GM06990 (cell line): Measurements from ENCODE around the gene GUCA1A.
"Not testable (repeated sequence)": the region's sequence is repeated elsewhere in the genome, so short reads cannot be mapped to it uniquely, and the experiment has no call there.

Experiments
- DNase-seq: peaks from one replicate; pipeline ENCODE4 v3.0.0-alpha.2; 2011; ENCODE audit not compliant: insufficient read length; ENCODE audit errors: extremely low read depth
- H3K27me3 ChIP-seq: replicated peaks from 2 replicates; pipeline ENCODE4 v1.6.0; 2011; ENCODE audit warnings: low read length; ENCODE audit not compliant: control insufficient read depth, insufficient read depth
- H3K36me3 ChIP-seq: 2 replicates; pipeline ENCODE4 v1.5.1; 2011; ENCODE audit warnings: low read length; ENCODE audit not compliant: control insufficient read depth, insufficient read depth
- H3K4me3 ChIP-seq: replicated peaks from 2 replicates; pipeline ENCODE4 v1.5.1; 2011; ENCODE audit warnings: low read depth, mild to moderate bottlenecking, control low read depth, low read length
- CTCF ChIP-seq: IDR thresholded peaks from 2 replicates; pipeline ENCODE4 v1.5.1; 2011; ENCODE audit warnings: low read length, control low read depth, mild to moderate bottlenecking, inconsistent platforms; ENCODE audit not compliant: insufficient read depth, poor library complexity, severe bottlenecking

Gene GUCA1A

GRCh38 chr6:42179945-42180313, 6.8 kb downstream of the GUCA1A start:
- no peaks in the 10 kb centered on the region for H3K27me3 ChIP-seq
- no peak for DNase-seq
- no peak overlapping the region for H3K4me3 ChIP-seq
- TF ChIP-seq CTCF, result no peak
- H3K36me3 ChIP-seq, result no peaks in the 10 kb centered on the region

- H3K36me3 ChIP-seq, result no peaks in the 10 kb centered on the region
- H3K4me3 ChIP-seq, result no peak overlapping the region
- H3K27me3 ChIP-seq, result no peaks in the 10 kb centered on the region
- no peak for DNase-seq
- TF ChIP-seq CTCF, result no peak
Observed at GRCh38 chr6:42182101-42182500, 8.9 kb downstream of the GUCA1A start.

- Histone ChIP-seq H3K27me3 (no peaks in the 10 kb centered on the region), H3K4me3 (no peak overlapping the region), H3K36me3 (no peaks in the 10 kb centered on the region)
- no peak for TF ChIP-seq CTCF
- no peak for DNase-seq
Observed at GRCh38 chr6:42184475-42184874, 11.3 kb downstream of the GUCA1A start.

GRCh38 chr6:42185597-42185996, 12.4 kb downstream of the GUCA1A start:
- no peak for DNase-seq
- TF ChIP-seq CTCF, result no peak
- Histone ChIP-seq H3K27me3 (no peaks in the 10 kb centered on the region), H3K36me3 (no peaks in the 10 kb centered on the region), H3K4me3 (no peak overlapping the region)

- no peaks in the 10 kb centered on the region for H3K36me3 ChIP-seq
- H3K27me3 ChIP-seq, result no peaks in the 10 kb centered on the region
- DNase-seq, result no peak
- no peak overlapping the region for H3K4me3 ChIP-seq
- no peak for TF ChIP-seq CTCF
Observed at GRCh38 chr6:42188406-42188805, 15.2 kb downstream of the GUCA1A start.

- DNase-seq, result no peak
- Histone ChIP-seq H3K36me3 (no peaks in the 10 kb centered on the region), H3K27me3 (no peaks in the 10 kb centered on the region), H3K4me3 (no peak overlapping the region)
- TF ChIP-seq CTCF, result no peak
Observed at GRCh38 chr6:42190554-42191183, 17.5 kb downstream of the GUCA1A start.

GRCh38 chr6:42192385-42192784, 19.2 kb downstream of the GUCA1A start:
- H3K27me3 ChIP-seq, DNase-seq, H3K36me3 ChIP-seq, H3K4me3 ChIP-seq: not testable (repeated sequence)
